ENCODE results near the gene ROBO1.
"Not testable (repeated sequence)": the region's sequence is repeated elsewhere in the genome, so short reads cannot be mapped to it uniquely, and the experiment has no call there.

The ROBO1 gene

DNA sequence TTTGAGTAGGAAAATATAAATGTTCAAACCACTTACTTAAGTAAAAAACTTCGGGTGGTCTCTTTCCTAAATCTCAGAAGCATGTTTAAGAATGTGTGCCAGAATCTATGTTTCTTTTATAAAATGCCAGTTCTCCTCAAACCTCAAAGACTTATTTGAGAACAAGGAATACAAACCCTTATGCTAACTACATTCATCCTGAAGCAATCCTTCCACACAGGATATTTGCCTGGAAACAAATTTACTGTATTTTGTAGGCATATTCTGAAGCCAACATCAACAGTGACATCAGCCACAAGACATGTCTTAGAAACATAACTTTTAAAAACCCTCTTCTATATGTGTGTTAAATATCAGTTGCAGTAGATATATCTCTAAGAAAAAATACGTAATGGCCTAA is 1077.0 kb downstream of the ROBO1 start:
- no peak for TF ChIP-seq CTCF (IDR thresholded peaks at IDR 0.05; ENCODE audit: low read depth, low read length)
- H3K4me3 ChIP-seq (ENCODE audit: low read depth, low read length) = no peak overlapping the region
- in situ Hi-C loops (cut with HindIII; ENCODE audit: low sequenced_read_pairs) = no loop called here
- peak; percentile 79 for DNase-seq (ENCODE audit: low read depth, low spot score)

DNA sequence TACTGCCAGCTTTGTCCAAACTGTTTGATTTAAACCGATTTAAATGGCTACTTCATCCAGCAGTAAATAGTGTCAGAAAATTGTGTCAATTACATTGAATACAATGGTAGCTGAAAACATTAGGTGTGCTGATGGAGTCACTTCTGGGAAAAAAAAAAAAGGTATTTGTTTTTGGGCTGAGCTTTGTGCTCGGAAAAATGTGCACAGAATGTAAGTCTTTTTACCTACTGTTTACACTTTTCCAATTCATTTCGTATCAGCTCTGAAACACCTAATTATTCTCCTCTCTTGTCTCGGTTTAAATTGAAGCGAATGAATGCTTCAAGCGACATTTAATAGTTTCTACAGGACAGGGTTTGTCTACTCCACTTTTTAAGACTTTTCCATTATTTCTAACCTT is 1078.4 kb downstream of the ROBO1 start:
- no peak overlapping the region for H3K4me3 ChIP-seq (ENCODE audit: low read depth, low read length)
- in situ Hi-C loops (cut with HindIII; ENCODE audit: low sequenced_read_pairs) = no loop called here
- TF ChIP-seq CTCF (IDR thresholded peaks at IDR 0.05; ENCODE audit: low read depth, low read length) = no peak
- DNase-seq (ENCODE audit: low read depth, low spot score) = no peak

DNA sequence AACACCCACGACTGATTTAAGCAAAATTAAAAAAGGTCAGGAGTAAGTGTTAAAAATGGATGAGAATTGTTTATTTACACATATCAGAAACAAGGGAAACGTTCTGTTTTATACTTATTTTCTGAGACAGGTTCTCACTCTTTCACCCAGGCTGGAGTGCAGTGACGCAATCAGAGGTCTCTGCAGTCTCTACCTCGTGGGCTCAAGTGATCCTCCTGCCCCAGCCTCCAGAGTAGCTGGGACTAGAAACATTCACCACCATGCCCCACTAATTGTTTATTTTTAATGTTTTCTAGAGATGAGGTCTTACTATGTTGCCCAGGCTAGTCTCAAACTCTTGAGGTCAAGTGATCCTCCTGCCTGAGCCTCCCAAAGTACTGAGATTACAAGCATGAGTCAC is 1080.3 kb downstream of the ROBO1 start:
- TF ChIP-seq CTCF (IDR thresholded peaks at IDR 0.05; ENCODE audit: low read depth, low read length) = no peak
- in situ Hi-C loops (cut with HindIII; ENCODE audit: low sequenced_read_pairs) = no loop called here
- H3K4me3 ChIP-seq (ENCODE audit: low read depth, low read length) = no peak overlapping the region
- DNase-seq (ENCODE audit: low read depth, low spot score) = no peak

DNA sequence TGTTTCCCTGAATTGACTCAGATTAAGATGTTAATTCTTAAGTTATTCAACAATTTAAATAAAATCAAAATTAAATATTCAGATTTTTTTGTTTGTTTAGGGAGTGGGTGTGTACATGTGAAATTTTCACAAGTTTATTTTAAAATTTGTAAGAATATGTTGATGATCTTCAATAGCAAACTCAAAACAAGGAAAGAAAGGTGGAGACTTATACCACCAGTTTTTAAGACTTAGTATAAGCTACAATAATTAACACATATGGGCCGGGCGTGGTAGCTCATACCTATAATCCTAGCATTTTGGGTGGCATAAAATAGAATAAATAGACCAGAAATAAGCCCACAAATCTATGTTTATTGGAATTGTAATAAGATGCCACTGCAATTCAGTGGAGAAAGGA is 1084.5 kb downstream of the ROBO1 start:
- no peak overlapping the region for H3K4me3 ChIP-seq (ENCODE audit: low read depth, low read length)
- DNase-seq (ENCODE audit: low read depth, low spot score) = no peak
- no peak for TF ChIP-seq CTCF (IDR thresholded peaks at IDR 0.05; ENCODE audit: low read depth, low read length)
- in situ Hi-C loops (cut with HindIII; ENCODE audit: low sequenced_read_pairs) = no loop called here

GRCh38 chr3:78675119-78675805 is 1092.5 kb downstream of the ROBO1 start:
- in situ Hi-C loops (cut with HindIII; ENCODE audit: low sequenced_read_pairs); H3K4me3 ChIP-seq (ENCODE audit: low read depth, low read length); DNase-seq (ENCODE audit: low read depth, low spot score): not testable (repeated sequence)

DNA sequence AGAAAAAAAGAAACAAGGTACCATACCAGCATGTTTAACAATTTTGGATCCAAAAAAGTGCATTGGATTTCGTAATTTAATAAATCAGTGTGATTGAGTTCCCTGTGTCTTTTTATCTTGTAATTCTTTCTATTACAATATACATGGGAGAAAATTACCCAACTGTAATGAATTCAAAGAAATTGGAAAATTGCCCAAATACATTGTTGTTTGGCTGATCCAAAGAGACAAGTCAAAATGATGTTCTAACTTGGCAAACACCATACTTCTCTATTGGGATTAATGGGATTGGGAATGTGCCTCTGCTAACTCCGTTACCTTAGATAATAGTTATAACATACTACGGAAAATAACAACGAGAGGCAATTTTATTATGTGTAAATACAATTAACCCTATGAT is 1097.1 kb downstream of the ROBO1 start:
- TF ChIP-seq CTCF (IDR thresholded peaks at IDR 0.05; ENCODE audit: low read depth, low read length) = no peak
- in situ Hi-C loops (cut with HindIII; ENCODE audit: low sequenced_read_pairs) = no loop called here
- no peak for DNase-seq (ENCODE audit: low read depth, low spot score)
- no peak overlapping the region for H3K4me3 ChIP-seq (ENCODE audit: low read depth, low read length)

GRCh38 chr3:78670094-78670493 is 1097.7 kb downstream of the ROBO1 start:
- in situ Hi-C loops (cut with HindIII; ENCODE audit: low sequenced_read_pairs) = no loop called here
- H3K4me3 ChIP-seq (ENCODE audit: low read depth, low read length) = no peak overlapping the region
- no peak for DNase-seq (ENCODE audit: low read depth, low spot score)
- no peak for TF ChIP-seq CTCF (IDR thresholded peaks at IDR 0.05; ENCODE audit: low read depth, low read length)
